Lung microvascular endothelial cell (primary cell): ENCODE results near the gene PTPRD. TPM values are rescaled to one million over a fixed set of nuclear protein-coding genes. Genes with fewer than 3 reads are reported as not detected.

ENCODE experiments used
- DNase-seq, 2 donors: peaks; one replicate each; pipeline versions ENCODE4 v3.0.0 to v3.0.0-alpha.2; 2010; ENCODE audit warnings: low read depth in 2 of 2
- total RNA-seq: library from RNA; depleted of rRNA; stranded (reverse); fragments of >200 nt; gene quantifications from 2 replicates; pipeline ENCODE4 v1.2.1, GENCODE V29; 2014

PTPRD gene
- total RNA-seq, 1 donor from 2014 or later = 1.2 TPM

- DNase-seq = no peak
Observed at GRCh38 chr9:8799206-8799605, 1813.6 kb downstream of the PTPRD start.

DNA sequence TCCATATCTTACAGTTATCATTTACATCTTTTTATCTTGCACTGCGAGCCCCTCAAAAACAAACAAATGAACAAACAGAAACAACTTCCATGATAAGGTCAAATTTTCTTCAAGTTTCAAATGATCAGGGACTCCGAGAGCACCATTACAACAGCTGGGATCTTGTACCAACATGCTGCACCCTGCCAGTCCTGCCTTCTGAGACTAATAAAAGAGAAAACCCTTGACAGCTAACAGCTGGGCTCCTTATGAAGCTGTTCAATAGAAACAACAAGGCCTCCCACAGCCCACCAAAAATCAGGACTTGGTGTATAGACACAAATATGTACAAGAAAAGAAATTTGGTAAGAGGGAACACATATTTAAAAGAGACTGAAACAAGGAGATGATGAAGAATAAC, 1828.0 kb downstream of the PTPRD start:
- DNase-seq = no peak

GRCh38 chr9:8783941-8784340, 1828.9 kb downstream of the PTPRD start:
- DNase-seq = no peak

- DNase-seq = no peak
Observed at GRCh38 chr9:8782237-8782636, 1830.6 kb downstream of the PTPRD start.

DNA sequence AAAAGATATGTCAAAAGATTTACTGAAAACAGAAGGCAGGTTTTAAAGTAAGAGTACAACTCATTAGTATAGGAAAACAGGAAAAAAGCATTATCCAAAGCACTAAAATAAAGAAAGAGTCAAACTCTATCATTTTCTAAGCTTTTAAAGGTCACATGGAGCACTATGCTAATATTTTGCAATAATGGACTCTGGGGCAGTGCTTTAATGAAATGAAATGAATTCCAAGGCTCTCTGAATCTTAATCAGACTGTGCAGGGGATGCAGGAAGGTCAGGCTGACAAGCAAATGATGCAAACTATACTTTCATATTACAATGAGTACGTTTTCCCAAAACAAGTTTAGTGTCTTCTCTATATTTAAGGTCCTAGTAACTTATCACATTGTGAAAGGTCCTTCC, 1831.3 kb downstream of the PTPRD start:
- no peak for DNase-seq

DNA sequence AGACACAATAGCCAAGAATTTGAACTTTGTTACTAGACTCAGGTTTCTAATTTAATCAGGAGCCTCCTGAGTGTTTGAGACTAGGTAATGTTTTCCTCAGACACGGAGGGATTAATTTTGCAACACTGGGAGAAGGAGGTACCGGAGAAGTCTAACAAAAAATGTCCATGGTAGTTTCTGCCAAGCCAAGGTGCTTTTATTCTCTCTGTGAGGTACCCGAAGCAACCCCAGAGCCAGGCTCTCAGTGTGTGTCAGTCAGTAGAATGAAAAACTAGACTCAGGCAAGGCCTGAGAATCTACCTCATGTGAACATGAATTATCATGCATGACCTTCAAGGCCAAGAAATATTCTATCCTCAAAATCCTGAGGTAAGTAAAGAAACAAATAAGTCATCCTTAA, 1832.4 kb downstream of the PTPRD start:
- DNase-seq = no peak

DNA sequence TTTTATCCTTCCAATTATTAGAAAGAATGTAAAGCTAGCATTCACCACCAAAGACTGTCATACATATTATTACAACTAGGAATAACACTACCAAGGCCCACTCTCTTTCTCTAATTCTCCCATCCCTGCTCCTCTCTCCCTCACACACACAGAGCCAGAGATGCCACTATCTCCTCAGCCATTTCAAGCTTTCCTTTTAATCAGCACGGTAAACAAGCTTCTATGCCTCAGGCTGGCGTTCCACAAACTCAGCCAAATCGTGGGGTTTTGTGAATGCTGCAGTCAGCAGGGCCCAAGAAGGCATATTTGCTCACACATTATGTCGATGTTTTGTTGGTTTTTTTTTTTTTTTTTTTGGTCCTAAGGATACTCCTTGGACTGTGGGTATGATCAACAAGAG, 1833.3 kb downstream of the PTPRD start:
- no peak for DNase-seq

DNA sequence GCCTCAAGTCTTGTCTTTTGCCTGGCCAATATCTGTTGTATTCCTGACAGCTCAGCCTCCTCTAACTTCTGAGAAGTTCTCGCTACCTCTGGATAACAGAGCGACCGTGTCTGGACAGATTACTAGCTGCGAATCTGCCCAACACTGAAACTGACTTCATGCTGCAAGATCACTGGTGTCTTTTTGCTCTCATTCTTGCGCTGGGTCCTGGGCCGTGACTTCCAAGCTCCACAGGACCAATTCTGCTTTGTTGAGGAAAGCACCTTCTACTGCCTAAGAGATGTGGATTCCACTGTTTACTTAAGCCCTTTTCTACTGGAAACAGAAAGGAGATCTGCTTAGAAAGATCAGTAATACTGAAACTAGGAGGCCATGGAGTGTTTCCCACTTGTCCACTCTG, 1834.4 kb downstream of the PTPRD start:
- DNase-seq = no peak

GRCh38 chr9:8772302-8772701, 1840.5 kb downstream of the PTPRD start:
- DNase-seq = no peak

- no peak for DNase-seq
Observed at GRCh38 chr9:8769153-8769552, 1843.6 kb downstream of the PTPRD start.

- DNase-seq = no peak
Observed at GRCh38 chr9:8766096-8766495, 1846.7 kb downstream of the PTPRD start.

DNA sequence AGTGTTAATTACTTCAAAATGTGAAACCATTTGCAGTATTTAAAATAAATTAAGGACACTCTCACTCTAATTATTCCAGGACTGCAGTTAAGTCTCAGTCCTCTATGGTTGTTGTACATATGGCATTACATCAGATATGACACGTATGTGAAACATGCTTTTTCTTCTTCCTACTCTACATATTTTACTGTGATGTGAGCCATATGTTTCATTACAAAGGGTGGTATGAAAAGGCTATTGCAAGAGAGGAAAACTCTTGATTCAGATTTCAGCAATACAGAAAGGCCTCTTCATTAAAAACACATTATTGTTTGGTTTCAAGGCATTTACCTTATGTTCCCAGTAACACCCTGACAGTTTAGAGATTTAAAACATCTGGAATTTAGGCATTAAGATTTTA, 1848.8 kb downstream of the PTPRD start:
- DNase-seq = no peak

DNA sequence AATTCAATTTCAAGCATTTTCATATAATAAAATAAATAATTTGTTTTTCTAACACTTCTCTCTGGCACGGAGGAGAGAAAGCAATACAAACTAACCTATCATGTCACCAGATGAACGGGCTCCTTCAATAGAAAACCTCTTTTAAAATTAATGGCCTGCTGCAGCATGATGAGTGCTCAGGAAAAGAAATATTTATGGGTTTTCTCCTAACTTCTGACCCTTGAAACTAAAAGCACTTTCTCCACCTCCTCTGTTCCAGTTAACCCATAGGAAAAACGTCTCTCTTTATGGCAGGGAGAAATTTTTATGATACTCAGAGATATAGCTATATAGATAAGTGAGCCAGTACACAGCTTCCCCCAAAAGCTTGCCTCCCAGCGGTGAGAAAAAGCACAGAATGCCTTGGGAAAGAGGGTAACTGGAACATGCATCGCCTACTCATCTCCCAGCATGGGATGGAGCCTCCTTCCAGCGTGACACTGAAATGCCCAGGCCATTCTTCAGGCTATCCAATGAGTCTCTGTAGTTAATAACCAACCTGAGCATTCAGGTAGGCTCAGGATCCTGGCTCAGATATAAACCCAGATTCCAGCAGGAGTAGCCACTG, 1850.2 kb downstream of the PTPRD start:
- DNase-seq = no peak

DNA sequence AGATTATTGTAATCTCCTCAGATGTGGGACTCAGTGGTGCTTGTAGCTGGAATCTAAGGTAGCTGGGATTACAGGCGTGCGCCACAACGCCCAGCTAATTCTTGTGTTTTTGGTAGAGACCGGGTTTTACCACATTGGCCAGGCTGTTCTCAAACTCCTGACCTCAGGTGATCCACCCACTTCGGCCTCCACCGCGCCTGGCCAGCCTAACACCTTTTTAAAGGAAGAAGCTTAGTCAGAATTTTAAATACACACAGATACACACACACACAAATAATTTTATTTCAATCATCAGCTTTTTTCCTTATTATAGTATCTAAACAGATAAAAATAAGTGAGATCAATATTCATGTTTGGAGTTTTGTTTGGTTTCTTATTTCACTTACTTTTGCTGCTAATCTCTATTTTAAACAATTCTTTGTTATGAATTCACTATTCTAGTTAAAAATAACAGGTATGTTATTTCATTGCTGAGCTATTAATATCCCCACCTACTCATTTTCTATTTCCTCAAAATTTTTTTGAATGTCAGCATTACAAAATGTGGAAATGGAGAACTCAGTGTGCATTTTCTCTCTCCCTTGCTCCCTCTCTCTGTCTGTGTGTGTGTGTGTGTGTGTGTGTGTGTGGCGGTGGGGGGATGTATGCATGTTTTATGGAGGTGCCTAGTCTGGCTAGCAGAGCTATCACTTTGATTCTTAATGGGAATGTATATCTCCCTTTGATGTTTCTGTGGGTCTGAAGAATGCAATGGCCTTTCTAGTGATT, 1852.6 kb downstream of the PTPRD start:
- DNase-seq = peak in 1 of 2 donors; percentile 3

DNA sequence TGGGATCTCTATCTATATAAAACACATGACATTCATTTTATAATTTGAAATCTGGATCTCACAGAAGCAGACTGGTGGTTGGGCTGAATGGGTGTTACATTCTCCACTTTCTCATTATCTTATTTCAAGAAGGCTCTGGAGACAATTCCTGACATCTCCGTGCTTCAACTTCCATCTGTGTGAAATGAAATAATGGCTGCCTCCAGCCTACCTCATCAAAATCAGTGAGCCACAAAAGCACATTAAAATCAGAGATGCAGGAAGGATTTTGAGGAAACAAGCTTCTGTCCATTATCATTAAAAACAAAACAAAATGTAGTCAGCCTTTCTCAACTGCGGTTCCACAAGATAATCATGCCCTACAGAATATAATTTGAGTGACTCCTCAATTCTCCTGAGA, 1854.9 kb downstream of the PTPRD start:
- DNase-seq = no peak

DNA sequence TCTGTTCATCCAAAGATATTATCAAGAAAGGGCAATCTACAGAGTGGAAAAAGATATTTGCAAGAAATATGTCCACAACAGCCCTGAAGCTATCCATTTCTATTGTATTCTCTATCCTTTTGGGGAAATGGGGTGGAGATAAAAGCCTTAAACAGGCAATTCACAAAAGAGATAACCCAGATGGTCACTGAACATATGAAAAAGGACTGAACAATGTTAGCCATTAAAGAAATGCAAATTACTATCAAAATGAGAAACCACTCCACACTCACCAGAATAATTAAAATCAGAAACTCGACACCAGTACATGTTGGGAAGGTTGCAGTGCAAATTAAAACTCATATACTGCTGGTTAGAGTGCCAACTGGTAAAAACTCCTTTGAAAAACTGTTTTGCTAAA, 1858.1 kb downstream of the PTPRD start:
- no peak for DNase-seq

DNA sequence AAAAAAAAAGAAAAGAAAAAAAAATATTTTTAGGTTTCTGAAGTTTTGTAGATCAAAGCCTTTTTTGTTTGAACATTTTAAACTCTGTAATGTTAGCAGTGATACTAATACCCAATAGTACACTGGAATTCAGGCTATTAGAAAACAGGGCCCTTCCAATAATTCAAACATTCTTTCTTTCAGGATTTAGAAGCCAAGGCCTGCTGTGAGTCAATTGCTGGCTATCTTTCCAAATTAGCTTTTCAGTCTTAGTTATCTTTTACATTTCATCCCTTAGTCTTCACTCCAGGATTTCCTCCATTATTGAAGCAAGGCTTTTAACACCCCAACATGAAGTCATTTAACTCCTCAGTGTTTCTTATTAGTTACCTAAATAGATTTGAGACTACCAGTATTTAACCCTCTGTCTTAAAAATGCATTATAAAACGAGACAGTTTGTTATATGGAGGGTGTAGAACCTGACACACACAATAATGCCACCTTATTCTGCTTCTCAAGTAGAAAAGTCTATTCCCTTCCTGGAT, 1861.3 kb downstream of the PTPRD start:
- DNase-seq = no peak

GRCh38 chr9:8750639-8751051, 1862.2 kb downstream of the PTPRD start:
- no peak for DNase-seq

GRCh38 chr9:8745347-8745746, 1867.5 kb downstream of the PTPRD start:
- DNase-seq = no peak

GRCh38 chr9:8738945-8739344, 1873.9 kb downstream of the PTPRD start:
- DNase-seq = no peak

DNA sequence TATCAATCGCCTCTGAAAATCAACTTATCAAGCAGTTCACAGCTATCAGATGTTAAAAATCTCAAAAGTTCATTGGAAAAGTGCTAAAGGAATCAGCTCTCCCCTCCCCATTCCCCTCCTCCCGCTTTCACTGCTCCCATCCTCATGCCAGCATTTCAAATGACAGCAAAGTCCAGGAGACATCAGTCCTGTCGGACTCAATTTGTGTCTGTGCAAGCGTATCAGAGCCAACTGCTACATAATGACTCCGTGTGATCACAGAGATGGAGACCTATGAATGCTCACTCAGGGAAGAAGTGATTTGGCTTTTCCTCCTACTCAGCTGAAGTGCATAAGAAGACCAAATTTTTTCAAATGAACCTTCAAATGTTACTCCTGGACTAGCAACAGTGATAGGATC, 1876.0 kb downstream of the PTPRD start:
- DNase-seq = no peak

- DNase-seq = peak in 1 of 2 donors; percentile 55
Observed at GRCh38 chr9:8734760-8735159, 1878.0 kb downstream of the PTPRD start.
